ENCODE results near the gene LY6G5C. TPM values are rescaled to one million over a fixed set of nuclear protein-coding genes. Genes with fewer than 3 reads are reported as not detected.

Gene LY6G5C
- total and polyA plus RNA-seq, 2 experiments from 2014 or later, result 2.1 TPM; not detected in 1

DNA sequence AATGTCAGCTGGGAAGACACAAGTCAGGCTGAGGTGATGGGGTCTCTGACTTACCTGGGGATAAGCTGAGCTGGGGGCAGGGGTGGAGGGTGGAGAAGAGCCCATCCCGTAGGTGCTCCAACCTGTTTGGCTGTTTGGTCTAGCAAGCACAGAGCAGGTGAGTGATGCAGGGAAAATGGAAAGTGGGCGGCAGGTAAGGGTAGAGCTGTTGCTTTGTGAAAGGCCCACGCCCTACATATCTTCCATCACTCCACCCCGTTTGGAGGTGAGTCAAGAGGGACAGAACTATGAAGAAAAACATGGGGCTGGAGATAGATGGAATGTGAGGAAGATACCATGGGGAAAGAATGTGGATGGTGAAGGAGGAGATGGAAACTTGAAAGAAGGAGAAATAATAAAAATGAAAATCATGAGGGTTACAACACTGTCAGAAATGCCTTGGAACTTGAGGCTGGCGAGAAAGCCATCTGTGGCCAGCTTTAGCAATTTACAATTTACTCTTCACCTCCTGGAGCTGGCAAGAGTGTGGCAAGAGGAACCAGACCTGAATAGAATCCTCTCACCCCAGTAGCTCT is 39.4 kb upstream of the LY6G5C start:
- no peak overlapping the region for H3K27ac Mint-ChIP-seq
- no peak overlapping the region for H3K4me3 Mint-ChIP-seq
- no peak overlapping the region for H2AFZ ChIP-seq
- H3K4me1 ChIP-seq (ENCODE audit: insufficient read depth), result peaks cover 14% of the 10 kb centered on the region
- H3K4me2 ChIP-seq, result no peak overlapping the region
- H3K36me3 Mint-ChIP-seq (ENCODE audit: low read depth), result no peaks in the 10 kb centered on the region; the same call in 2 of the 3 replicates
- H3K79me2 ChIP-seq (replicated peaks; ENCODE audit: insufficient read depth), result no peaks in the 10 kb centered on the region
- H3K4me3 ChIP-seq, result no peak overlapping the region
- H3K27me3 Mint-ChIP-seq (ENCODE audit: insufficient read depth, low read depth, poor library complexity), result peaks cover 14% of the 10 kb centered on the region
- no peaks in the 10 kb centered on the region for H3F3A ChIP-seq (replicated peaks; ENCODE audit: low read depth)
- no peak for DNase-seq (ENCODE audit: low spot score)
- H3K36me3 ChIP-seq (ENCODE audit: insufficient read depth), result no peaks in the 10 kb centered on the region
- no peaks in the 10 kb centered on the region for H3K9me3 Mint-ChIP-seq
- H3K27me3 ChIP-seq (ENCODE audit: insufficient read depth), result no peaks in the 10 kb centered on the region
- peaks cover 21% of the 10 kb centered on the region for H3K4me1 Mint-ChIP-seq
- ATAC-seq, result no peak
- no peaks in the 10 kb centered on the region for H4K20me1 ChIP-seq (replicated peaks; ENCODE audit: insufficient read depth)
- no peak for TF ChIP-seq ZNF331 (CRISPR knock-in tag; IDR thresholded peaks at IDR 0.05; ENCODE audit: low read depth)
- TF ChIP-seq NANOG (IDR thresholded peaks at IDR 0.05; ENCODE audit: borderline replicate concordance), result no peak
- no peak for TF ChIP-seq EZH2 (IDR thresholded peaks at IDR 0.05; ENCODE audit: low read depth, unreplicated experiment)
- no peak for TF ChIP-seq ZNF462 (CRISPR knock-in tag; IDR thresholded peaks at IDR 0.05)
- no peak for TF ChIP-seq REST (IDR thresholded peaks at IDR 0.05; ENCODE audit: unreplicated experiment)
- no peak for TF ChIP-seq CREB1 (CRISPR knock-in tag; IDR thresholded peaks at IDR 0.05; ENCODE audit: low read depth)
- TF ChIP-seq POLR2AphosphoS5 (IDR thresholded peaks at IDR 0.05; ENCODE audit: low read depth), result no peak
- no peak for TF ChIP-seq CTCF (conservative IDR thresholded peaks at IDR 0.05; ENCODE audit: low read depth in 2 of 2)
- TF ChIP-seq ZNF114 (CRISPR knock-in tag; IDR thresholded peaks at IDR 0.05), result no peak
- TF ChIP-seq STAT1 (IDR thresholded peaks at IDR 0.05; ENCODE audit: unreplicated experiment), result no peak
- TF ChIP-seq JUNB (IDR thresholded peaks at IDR 0.05; ENCODE audit: unreplicated experiment), result no peak
- TF ChIP-seq, protein P1, sequence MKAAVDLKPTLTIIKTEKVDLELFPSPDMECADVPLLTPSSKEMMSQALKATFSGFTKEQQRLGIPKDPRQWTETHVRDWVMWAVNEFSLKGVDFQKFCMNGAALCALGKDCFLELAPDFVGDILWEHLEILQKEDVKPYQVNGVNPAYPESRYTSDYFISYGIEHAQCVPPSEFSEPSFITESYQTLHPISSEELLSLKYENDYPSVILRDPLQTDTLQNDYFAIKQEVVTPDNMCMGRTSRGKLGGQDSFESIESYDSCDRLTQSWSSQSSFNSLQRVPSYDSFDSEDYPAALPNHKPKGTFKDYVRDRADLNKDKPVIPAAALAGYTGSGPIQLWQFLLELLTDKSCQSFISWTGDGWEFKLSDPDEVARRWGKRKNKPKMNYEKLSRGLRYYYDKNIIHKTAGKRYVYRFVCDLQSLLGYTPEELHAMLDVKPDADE (IDR thresholded peaks at IDR 0.05), result no peak
- no peak for TF ChIP-seq EZH2phosphoT487 (IDR thresholded peaks at IDR 0.05; ENCODE audit: unreplicated experiment)
- H3K27ac ChIP-seq (ENCODE audit: low read depth), result no peak overlapping the region
- H3K9me2 ChIP-seq (ENCODE audit: insufficient read depth), result no peaks in the 10 kb centered on the region

Measured in GM23338 (cell line).